K562 (cell line): ENCODE measurements around the gene ATP8B4.

Experiments
- KAT7 ChIP-seq: sonication (generic); formaldehyde crosslinking; IDR thresholded peaks from 2 replicates; pipeline ENCODE4 v1.8.0; 2022; ENCODE audit warnings: missing genetic modification reagents, mild to moderate bottlenecking, borderline replicate concordance
- NCOR1 ChIP-seq: fragments of 450-650 bp; IDR thresholded peaks from 2 replicates; pipeline ENCODE4 v1.6.1; 2016; ENCODE audit warnings: mild to moderate bottlenecking, moderate library complexity
- PATZ1 ChIP-seq: fragments of 250-450 bp; sonication (Bioruptor Pico); IDR thresholded peaks from 2 replicates; pipeline ENCODE4 v1.5.0; 2020; ENCODE audit warnings: mild to moderate bottlenecking, borderline replicate concordance
- RBFOX2 ChIP-seq: fragments of 200-400 bp; formaldehyde crosslinking; IDR thresholded peaks from 2 replicates; pipeline ENCODE4 v1.6.1; 2017; ENCODE audit warnings: low read depth, mild to moderate bottlenecking, low read length, moderate library complexity
- SNAPC5 ChIP-seq: fragments of 250-450 bp; sonication (Bioruptor Pico); IDR thresholded peaks from 2 replicates; pipeline ENCODE4 v1.8.0; 2021; ENCODE audit warnings: moderate library complexity, mild to moderate bottlenecking, inconsistent platforms
- ZBTB33 ChIP-seq: sonication (generic); formaldehyde crosslinking; IDR thresholded peaks from 2 replicates; pipeline ENCODE4 v1.8.1; 2023; ENCODE audit warnings: mild to moderate bottlenecking, missing genetic modification reagents
- ZKSCAN8 ChIP-seq: fragments of 200-800 bp; sonication (Bioruptor generic); IDR thresholded peaks from 2 replicates; pipeline ENCODE4 v1.6.1; 2016; ENCODE audit warnings: missing genetic modification characterization, missing compliant biosample characterization
- TF ChIP-seq, protein P1 (sequence below), 3 experiments: IDR thresholded peaks in 2 of 3; conservative IDR thresholded peaks in 1 of 3; 2 replicates each; pipeline ENCODE4 v1.5.1; 2011 to 2012; ENCODE audit warnings: low read length in 3 of 3, mild to moderate bottlenecking in 3 of 3, control low read depth in 2 of 3, improper control_type of control experiment in 1 of 3, inconsistent platforms in 1 of 3, low read depth in 1 of 3, mixed read lengths in 1 of 3, moderate library complexity in 1 of 3; ENCODE audit not compliant: insufficient read depth in 2 of 3

GRCh38 chr15:49863431-49864224 lies 255.4 kb downstream of the ATP8B4 start:
- TF ChIP-seq KAT7 (no peak), PATZ1 (CRISPR knock-in tag) (no peak), ZKSCAN8 (CRISPR knock-in tag) (no peak), SNAPC5 (CRISPR knock-in tag) (no peak), NCOR1 (no peak), ZBTB33 (no peak), RBFOX2 (no peak)
- TF ChIP-seq, protein P1, sequence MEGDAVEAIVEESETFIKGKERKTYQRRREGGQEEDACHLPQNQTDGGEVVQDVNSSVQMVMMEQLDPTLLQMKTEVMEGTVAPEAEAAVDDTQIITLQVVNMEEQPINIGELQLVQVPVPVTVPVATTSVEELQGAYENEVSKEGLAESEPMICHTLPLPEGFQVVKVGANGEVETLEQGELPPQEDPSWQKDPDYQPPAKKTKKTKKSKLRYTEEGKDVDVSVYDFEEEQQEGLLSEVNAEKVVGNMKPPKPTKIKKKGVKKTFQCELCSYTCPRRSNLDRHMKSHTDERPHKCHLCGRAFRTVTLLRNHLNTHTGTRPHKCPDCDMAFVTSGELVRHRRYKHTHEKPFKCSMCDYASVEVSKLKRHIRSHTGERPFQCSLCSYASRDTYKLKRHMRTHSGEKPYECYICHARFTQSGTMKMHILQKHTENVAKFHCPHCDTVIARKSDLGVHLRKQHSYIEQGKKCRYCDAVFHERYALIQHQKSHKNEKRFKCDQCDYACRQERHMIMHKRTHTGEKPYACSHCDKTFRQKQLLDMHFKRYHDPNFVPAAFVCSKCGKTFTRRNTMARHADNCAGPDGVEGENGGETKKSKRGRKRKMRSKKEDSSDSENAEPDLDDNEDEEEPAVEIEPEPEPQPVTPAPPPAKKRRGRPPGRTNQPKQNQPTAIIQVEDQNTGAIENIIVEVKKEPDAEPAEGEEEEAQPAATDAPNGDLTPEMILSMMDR (IDR thresholded peaks at IDR 0.05 in 2 of 3, conservative IDR thresholded peaks at IDR 0.05 in 1 of 3; ENCODE audit: insufficient read depth in 2 of 3, low read depth in 1 of 3, low read length in 3 of 3): no peak
